ENCODE measurements around the gene TPST2. TPM values are rescaled to one million over a fixed set of nuclear protein-coding genes. Genes with fewer than 3 reads are reported as not detected.

TPST2 gene
- total and polyA plus RNA-seq, 10 of the 15 experiments (the other 5 are each of a cell fraction or from before 2014, with no cell fraction given), result 6.3 to 33.7 (median 28.4) TPM

DNA sequence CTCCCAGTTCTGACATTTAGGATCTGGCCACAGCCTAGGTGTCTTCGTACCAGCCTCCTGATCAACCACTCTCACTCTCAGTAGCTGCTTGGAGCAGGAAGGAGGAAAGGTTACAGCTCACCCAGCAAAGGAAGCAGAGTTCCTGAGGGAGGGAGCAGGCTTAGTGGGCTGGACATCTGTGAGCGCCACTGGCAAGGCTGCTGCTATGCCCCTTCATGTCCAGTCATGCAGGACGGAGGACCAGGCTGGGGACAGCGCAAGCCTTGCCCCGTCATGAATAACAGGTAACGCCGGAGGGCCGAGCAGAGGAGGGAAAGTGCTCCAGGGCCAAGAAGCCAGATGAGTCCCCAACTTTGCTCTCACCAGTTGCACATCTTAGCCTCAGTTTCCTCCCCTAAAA is 25.8 kb downstream of the TPST2 start:
- H3K9me3 ChIP-seq (replicated peaks; ENCODE audit: control insufficient read depth, insufficient read depth, low read length), result no peaks in the 10 kb centered on the region
- H3K36me3 ChIP-seq (ENCODE audit: control insufficient read depth in 2 of 2, insufficient read depth in 2 of 2, low read length in 1 of 2), result peaks cover 0 to 5% of the 10 kb centered on the region in 2 experiments; a peak in 2 of 4 replicates
- SMC1A ChIA-PET (ENCODE audit: uncharacterized antibody, unreplicated experiment), result no interaction called here
- no peak for DNase-seq (ENCODE audit: low read depth, low spot score)
- intact Hi-C loops (cut with micrococcal nuclease; ENCODE audit: unreplicated experiment), result no loop called here
- BruUV-seq (replicated peaks), result no TSS peak
- 95% methylated on average over 8 of the region's 8 CpGs for WGBS (ENCODE audit: insufficient coverage, insufficient replicate concordance, low lambda C conversion rate, missing lambda C conversion rate)
- H3K27me3 ChIP-seq (replicated peaks in 1 of 2; ENCODE audit: control insufficient read depth in 2 of 2, insufficient read depth in 2 of 2, low read length in 1 of 2), result no peaks in the 10 kb centered on the region
- no peak overlapping the region for H3K9ac ChIP-seq (ENCODE audit: control insufficient read depth, insufficient read depth, low read length)
- no peak for FAIRE-seq
- no peak for TF ChIP-seq SRF (IDR thresholded peaks at IDR 0.05; ENCODE audit: low read depth in 2 of 2, low read length in 2 of 2)
- no peak overlapping the region for H3K27ac ChIP-seq (ENCODE audit: control insufficient read depth, insufficient read depth)
- no peaks in the 10 kb centered on the region for H4K20me1 ChIP-seq (ENCODE audit: control insufficient read depth, insufficient read depth)
- POLR2A ChIA-PET, result no interaction called here
- no peak overlapping the region for H3K4me3 ChIP-seq
- H3K79me2 ChIP-seq (ENCODE audit: control insufficient read depth, insufficient read depth, low read length), result peaks cover 2% of the 10 kb centered on the region; the same call in 1 of the 2 replicates
- CTCF ChIA-PET, result no interaction called here
- RAD21 ChIA-PET (ENCODE audit: unreplicated experiment), result no interaction called here
- in situ Hi-C loops (cut with MboI), result no loop called here
- no peak overlapping the region for H3K4me2 ChIP-seq (ENCODE audit: control insufficient read depth, insufficient read depth)
- ATAC-seq, result no peak
- H3K4me1 ChIP-seq (ENCODE audit: control insufficient read depth, insufficient read depth, low read length), result no peaks in the 10 kb centered on the region
- H2AFZ ChIP-seq (ENCODE audit: control insufficient read depth, low read depth, low read length), result no peak overlapping the region

DNA sequence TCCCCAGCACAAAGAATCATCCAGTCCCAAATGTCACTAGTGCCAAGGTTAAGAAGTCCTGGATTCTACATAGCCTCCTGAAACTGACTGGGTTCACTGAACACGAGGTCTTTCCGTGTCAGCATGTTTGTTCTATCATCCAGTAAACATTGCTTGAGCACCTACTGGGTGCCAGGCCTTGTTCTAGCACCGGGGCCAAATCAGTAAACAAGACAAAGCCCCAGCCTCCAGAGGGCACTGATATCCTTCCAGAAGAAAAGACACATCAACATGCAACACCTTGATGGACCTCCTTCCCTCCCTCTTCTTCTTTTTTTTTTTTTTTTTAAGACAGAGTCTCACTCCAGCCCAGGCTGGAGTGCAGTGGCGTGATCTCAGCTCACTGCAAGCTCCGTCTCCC is 26.9 kb downstream of the TPST2 start:
- H3K27ac ChIP-seq (ENCODE audit: control insufficient read depth, insufficient read depth), result no peak overlapping the region
- in situ Hi-C loops (cut with MboI) (no loop called here), intact Hi-C loops (cut with micrococcal nuclease; ENCODE audit: unreplicated experiment) (no loop called here)
- no peaks in the 10 kb centered on the region for H3K27me3 ChIP-seq (replicated peaks in 1 of 2; ENCODE audit: control insufficient read depth in 2 of 2, insufficient read depth in 2 of 2, low read length in 1 of 2)
- ChIA-PET SMC1A (ENCODE audit: uncharacterized antibody, unreplicated experiment) (interaction anchor here (0.9 kb wide), 2 partner anchors 47 to 80 kb away, joined by 3 to 5 read pairs; no protein-coding TSS in a partner anchor), CTCF (interaction anchor here (1.1 kb wide), 1 partner anchor 39 kb away, joined by 3 read pairs; no protein-coding TSS in a partner anchor), RAD21 (ENCODE audit: unreplicated experiment) (no interaction called here), POLR2A (no interaction called here)
- no TSS peak for BruUV-seq (replicated peaks)
- peaks cover 2% of the 10 kb centered on the region; the same call in 1 of the 2 replicates for H3K79me2 ChIP-seq (ENCODE audit: control insufficient read depth, insufficient read depth, low read length)
- no peak overlapping the region for H3K4me3 ChIP-seq
- H3K4me2 ChIP-seq (ENCODE audit: control insufficient read depth, insufficient read depth), result no peak overlapping the region
- H3K9me3 ChIP-seq (replicated peaks; ENCODE audit: control insufficient read depth, insufficient read depth, low read length), result no peaks in the 10 kb centered on the region
- no peaks in the 10 kb centered on the region for H3K4me1 ChIP-seq (ENCODE audit: control insufficient read depth, insufficient read depth, low read length)
- FAIRE-seq, result no peak
- ATAC-seq, result peak; percentile 47; the same call in 2 of the 3 replicates
- no peak for DNase-seq (ENCODE audit: low read depth, low spot score)
- 77% methylated on average over 5 of the region's 5 CpGs for WGBS (ENCODE audit: insufficient coverage, insufficient replicate concordance, low lambda C conversion rate, missing lambda C conversion rate)
- peaks cover 0 to 5% of the 10 kb centered on the region in 2 experiments; a peak in 2 of 4 replicates for H3K36me3 ChIP-seq (ENCODE audit: control insufficient read depth in 2 of 2, insufficient read depth in 2 of 2, low read length in 1 of 2)
- H3K9ac ChIP-seq (ENCODE audit: control insufficient read depth, insufficient read depth, low read length), result no peak overlapping the region
- no peaks in the 10 kb centered on the region for H4K20me1 ChIP-seq (ENCODE audit: control insufficient read depth, insufficient read depth)
- H2AFZ ChIP-seq (ENCODE audit: control insufficient read depth, low read depth, low read length), result no peak overlapping the region
- no peak for TF ChIP-seq TAF1 (IDR thresholded peaks at IDR 0.05; ENCODE audit: borderline replicate concordance, low read depth, low read length)
- TF ChIP-seq RAD21 (IDR thresholded peaks at IDR 0.05; ENCODE audit: insufficient read depth, low read depth, low read length), result peak; percentile 54
- TF ChIP-seq, protein P1, sequence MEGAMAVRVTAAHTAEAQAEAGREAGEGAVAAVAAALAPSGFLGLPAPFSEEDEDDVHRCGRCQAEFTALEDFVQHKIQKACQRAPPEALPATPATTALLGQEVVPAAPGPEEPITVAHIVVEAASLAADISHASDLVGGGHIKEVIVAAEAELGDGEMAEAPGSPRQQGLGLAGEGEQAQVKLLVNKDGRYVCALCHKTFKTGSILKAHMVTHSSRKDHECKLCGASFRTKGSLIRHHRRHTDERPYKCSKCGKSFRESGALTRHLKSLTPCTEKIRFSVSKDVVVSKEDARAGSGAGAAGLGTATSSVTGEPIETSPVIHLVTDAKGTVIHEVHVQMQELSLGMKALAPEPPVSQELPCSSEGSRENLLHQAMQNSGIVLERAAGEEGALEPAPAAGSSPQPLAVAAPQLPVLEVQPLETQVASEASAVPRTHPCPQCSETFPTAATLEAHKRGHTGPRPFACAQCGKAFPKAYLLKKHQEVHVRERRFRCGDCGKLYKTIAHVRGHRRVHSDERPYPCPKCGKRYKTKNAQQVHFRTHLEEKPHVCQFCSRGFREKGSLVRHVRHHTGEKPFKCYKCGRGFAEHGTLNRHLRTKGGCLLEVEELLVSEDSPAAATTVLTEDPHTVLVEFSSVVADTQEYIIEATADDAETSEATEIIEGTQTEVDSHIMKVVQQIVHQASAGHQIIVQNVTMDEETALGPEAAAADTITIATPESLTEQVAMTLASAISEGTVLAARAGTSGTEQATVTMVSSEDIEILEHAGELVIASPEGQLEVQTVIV (IDR thresholded peaks at IDR 0.05; ENCODE audit: borderline replicate concordance, partially characterized antibody), result no peak
- TF ChIP-seq SMC3 (IDR thresholded peaks at IDR 0.05; ENCODE audit: borderline replicate concordance, low read length), result peak; percentile 57; the same call in 1 of the 2 replicates
- TF ChIP-seq, protein P2, sequence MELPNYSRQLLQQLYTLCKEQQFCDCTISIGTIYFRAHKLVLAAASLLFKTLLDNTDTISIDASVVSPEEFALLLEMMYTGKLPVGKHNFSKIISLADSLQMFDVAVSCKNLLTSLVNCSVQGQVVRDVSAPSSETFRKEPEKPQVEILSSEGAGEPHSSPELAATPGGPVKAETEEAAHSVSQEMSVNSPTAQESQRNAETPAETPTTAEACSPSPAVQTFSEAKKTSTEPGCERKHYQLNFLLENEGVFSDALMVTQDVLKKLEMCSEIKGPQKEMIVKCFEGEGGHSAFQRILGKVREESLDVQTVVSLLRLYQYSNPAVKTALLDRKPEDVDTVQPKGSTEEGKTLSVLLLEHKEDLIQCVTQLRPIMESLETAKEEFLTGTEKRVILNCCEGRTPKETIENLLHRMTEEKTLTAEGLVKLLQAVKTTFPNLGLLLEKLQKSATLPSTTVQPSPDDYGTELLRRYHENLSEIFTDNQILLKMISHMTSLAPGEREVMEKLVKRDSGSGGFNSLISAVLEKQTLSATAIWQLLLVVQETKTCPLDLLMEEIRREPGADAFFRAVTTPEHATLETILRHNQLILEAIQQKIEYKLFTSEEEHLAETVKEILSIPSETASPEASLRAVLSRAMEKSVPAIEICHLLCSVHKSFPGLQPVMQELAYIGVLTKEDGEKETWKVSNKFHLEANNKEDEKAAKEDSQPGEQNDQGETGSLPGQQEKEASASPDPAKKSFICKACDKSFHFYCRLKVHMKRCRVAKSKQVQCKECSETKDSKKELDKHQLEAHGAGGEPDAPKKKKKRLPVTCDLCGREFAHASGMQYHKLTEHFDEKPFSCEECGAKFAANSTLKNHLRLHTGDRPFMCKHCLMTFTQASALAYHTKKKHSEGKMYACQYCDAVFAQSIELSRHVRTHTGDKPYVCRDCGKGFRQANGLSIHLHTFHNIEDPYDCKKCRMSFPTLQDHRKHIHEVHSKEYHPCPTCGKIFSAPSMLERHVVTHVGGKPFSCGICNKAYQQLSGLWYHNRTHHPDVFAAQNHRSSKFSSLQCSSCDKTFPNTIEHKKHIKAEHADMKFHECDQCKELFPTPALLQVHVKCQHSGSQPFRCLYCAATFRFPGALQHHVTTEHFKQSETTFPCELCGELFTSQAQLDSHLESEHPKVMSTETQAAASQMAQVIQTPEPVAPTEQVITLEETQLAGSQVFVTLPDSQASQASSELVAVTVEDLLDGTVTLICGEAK (IDR thresholded peaks at IDR 0.05; ENCODE audit: borderline replicate concordance), result no peak
- peak; percentile 48; the same call in 1 of the 2 replicates for TF ChIP-seq ZNF384 (IDR thresholded peaks at IDR 0.05; ENCODE audit: borderline replicate concordance, low read depth, low read length)
